ENCODE results near the gene CELA1. TPM values are rescaled to one million over a fixed set of nuclear protein-coding genes. Genes with fewer than 3 reads are reported as not detected.

CELA1 gene
- total RNA-seq, 3 donors from 2014 or later (not counting 1 experiment from before 2014, with no cell fraction given): 0.53 to 0.66 TPM; not detected in 1

DNA sequence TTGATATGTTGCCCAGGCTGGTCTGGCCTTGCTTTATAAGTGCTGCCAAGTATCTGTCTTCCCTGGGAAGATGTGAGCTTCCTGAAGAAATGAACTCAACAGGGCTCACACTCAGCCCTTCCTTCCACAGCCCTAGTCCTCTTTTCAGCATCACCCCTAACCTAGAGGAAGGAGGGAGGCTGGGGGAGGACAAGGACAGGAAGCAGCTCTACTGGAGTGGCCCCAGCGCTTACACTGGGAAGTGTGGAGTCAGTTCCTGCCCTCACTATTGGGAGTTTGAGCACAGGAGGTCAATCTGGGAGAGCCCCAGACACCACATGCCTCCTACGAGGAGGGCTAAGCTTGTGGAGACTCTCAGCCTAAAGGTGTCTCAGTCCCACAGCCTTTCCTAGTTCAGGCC lies 27.9 kb upstream of the CELA1 start:
- H3K27ac ChIP-seq (ENCODE audit: low read length): no peak overlapping the region
- H3K36me3 Mint-ChIP-seq: peaks cover 20% of the 10 kb centered on the region
- H3K36me3 ChIP-seq (ENCODE audit: control insufficient read depth, insufficient read depth, low read length): peaks cover 40% of the 10 kb centered on the region

DNA sequence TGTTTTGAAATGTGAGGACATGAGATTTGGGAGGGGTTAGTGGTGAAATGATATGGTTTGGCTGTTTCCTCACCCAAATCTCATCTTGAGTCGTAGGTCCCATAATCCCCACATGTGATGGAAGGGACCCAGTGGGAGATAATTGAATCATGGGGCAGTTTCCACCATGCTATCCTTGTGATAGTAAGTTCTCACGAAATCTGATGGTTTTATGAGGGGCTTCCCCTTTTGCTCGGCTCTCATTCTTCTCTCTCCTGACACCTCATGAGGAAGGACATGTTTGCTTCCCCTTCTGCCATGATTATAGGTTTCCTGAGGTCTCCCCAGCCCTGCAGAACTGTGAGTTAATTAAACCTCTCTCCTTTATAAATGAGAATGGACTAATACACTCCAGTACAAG lies 26.7 kb upstream of the CELA1 start:
- peaks cover 31% of the 10 kb centered on the region for H3K36me3 ChIP-seq (ENCODE audit: control insufficient read depth, insufficient read depth, low read length)
- WGBS (ENCODE audit: insufficient coverage): 71% methylated on average over 2 of the region's 3 CpGs
- H3K4me1 Mint-ChIP-seq: peaks cover 27 to 44% of the 10 kb centered on the region in 2 donors

More for the DNA sequence above, 27.9 kb upstream of the CELA1 start:
- Histone ChIP-seq H3K4me1 (ENCODE audit: control insufficient read depth, insufficient read depth, low read length) (peaks cover 10% of the 10 kb centered on the region), H3K27me3 (ENCODE audit: control insufficient read depth, insufficient read depth, low read length) (no peaks in the 10 kb centered on the region), H3K4me3 (ENCODE audit: low read length) (no peak overlapping the region), H3K9me3 (ENCODE audit: control insufficient read depth, insufficient read depth, low read length) (no peaks in the 10 kb centered on the region)
- intact Hi-C loops (cut with micrococcal nuclease): no loop called here
- TF ChIP-seq, protein P1, sequence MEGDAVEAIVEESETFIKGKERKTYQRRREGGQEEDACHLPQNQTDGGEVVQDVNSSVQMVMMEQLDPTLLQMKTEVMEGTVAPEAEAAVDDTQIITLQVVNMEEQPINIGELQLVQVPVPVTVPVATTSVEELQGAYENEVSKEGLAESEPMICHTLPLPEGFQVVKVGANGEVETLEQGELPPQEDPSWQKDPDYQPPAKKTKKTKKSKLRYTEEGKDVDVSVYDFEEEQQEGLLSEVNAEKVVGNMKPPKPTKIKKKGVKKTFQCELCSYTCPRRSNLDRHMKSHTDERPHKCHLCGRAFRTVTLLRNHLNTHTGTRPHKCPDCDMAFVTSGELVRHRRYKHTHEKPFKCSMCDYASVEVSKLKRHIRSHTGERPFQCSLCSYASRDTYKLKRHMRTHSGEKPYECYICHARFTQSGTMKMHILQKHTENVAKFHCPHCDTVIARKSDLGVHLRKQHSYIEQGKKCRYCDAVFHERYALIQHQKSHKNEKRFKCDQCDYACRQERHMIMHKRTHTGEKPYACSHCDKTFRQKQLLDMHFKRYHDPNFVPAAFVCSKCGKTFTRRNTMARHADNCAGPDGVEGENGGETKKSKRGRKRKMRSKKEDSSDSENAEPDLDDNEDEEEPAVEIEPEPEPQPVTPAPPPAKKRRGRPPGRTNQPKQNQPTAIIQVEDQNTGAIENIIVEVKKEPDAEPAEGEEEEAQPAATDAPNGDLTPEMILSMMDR (IDR thresholded peaks at IDR 0.05): no peak
- no peak overlapping the region for H3K27ac Mint-ChIP-seq
- no peaks in the 10 kb centered on the region for H3K9me3 Mint-ChIP-seq
- H3K4me3 Mint-ChIP-seq: no peak overlapping the region
- WGBS (ENCODE audit: insufficient coverage): 96% methylated on average over 2 of the region's 2 CpGs
- peaks cover 17 to 34% of the 10 kb centered on the region in 2 donors for H3K4me1 Mint-ChIP-seq
- H3K27me3 Mint-ChIP-seq (ENCODE audit: low read depth in 2 of 2): no peaks in the 10 kb centered on the region
- DNase-seq (no peak), ATAC-seq (no peak)

DNA sequence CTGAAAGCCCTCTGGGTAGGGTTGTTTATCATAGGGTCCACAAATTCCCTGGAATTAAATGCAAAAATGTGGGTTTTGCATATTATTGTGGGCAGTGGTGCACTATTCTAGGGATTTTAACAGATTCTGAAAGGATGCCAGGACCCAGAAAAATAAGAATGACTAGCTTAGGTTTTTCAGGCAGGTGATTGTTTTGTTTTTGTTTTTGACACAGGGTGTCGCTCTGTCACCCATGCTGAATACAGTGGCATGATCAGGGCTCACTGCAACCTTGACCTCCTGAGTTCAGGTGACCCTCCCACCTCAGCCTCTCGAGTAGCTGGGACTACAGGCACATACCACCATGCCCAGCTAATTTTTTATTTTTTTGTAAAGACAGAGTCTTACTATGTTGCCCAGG lies 25.5 kb upstream of the CELA1 start:
- Mint-ChIP-seq H3K27me3 (ENCODE audit: low read depth in 2 of 2) (no peaks in the 10 kb centered on the region), H3K4me1 (peaks cover 33 to 40% of the 10 kb centered on the region in 2 donors), H3K27ac (peak overlapping the region; percentile 18 to 69), H3K9me3 (no peaks in the 10 kb centered on the region), H3K4me3 (no peak overlapping the region), H3K36me3 (peaks cover 9% of the 10 kb centered on the region)
- Histone ChIP-seq H3K27ac (ENCODE audit: low read length) (no peak overlapping the region), H3K4me3 (ENCODE audit: low read length) (no peak overlapping the region), H3K27me3 (ENCODE audit: control insufficient read depth, insufficient read depth, low read length) (no peaks in the 10 kb centered on the region), H3K9me3 (ENCODE audit: control insufficient read depth, insufficient read depth, low read length) (no peaks in the 10 kb centered on the region), H3K4me1 (ENCODE audit: control insufficient read depth, insufficient read depth, low read length) (peaks cover 30% of the 10 kb centered on the region), H3K36me3 (ENCODE audit: control insufficient read depth, insufficient read depth, low read length) (peaks cover 20% of the 10 kb centered on the region)
- TF ChIP-seq, protein P1 (IDR thresholded peaks at IDR 0.05): no peak
- intact Hi-C loops (cut with micrococcal nuclease): no loop called here
- DNase-seq (no peak), ATAC-seq (no peak)
- 85% methylated on average over 2 of the region's 2 CpGs for WGBS (ENCODE audit: insufficient coverage)

More for the DNA sequence above, 26.7 kb upstream of the CELA1 start:
- peaks cover 19% of the 10 kb centered on the region for H3K36me3 Mint-ChIP-seq
- ATAC-seq (no peak), DNase-seq (no peak)
- Histone ChIP-seq H3K9me3 (ENCODE audit: control insufficient read depth, insufficient read depth, low read length) (no peaks in the 10 kb centered on the region), H3K4me1 (ENCODE audit: control insufficient read depth, insufficient read depth, low read length) (peaks cover 22% of the 10 kb centered on the region), H3K27ac (ENCODE audit: low read length) (no peak overlapping the region), H3K4me3 (ENCODE audit: low read length) (no peak overlapping the region), H3K27me3 (ENCODE audit: control insufficient read depth, insufficient read depth, low read length) (no peaks in the 10 kb centered on the region)
- H3K4me3 Mint-ChIP-seq: no peak overlapping the region
- no peaks in the 10 kb centered on the region for H3K9me3 Mint-ChIP-seq
- intact Hi-C loops (cut with micrococcal nuclease): no loop called here
- H3K27ac Mint-ChIP-seq: peak overlapping the region in 1 of 2 donors; percentile 13
- TF ChIP-seq, protein P1 (IDR thresholded peaks at IDR 0.05): no peak
- no peaks in the 10 kb centered on the region for H3K27me3 Mint-ChIP-seq (ENCODE audit: low read depth in 2 of 2)

DNA sequence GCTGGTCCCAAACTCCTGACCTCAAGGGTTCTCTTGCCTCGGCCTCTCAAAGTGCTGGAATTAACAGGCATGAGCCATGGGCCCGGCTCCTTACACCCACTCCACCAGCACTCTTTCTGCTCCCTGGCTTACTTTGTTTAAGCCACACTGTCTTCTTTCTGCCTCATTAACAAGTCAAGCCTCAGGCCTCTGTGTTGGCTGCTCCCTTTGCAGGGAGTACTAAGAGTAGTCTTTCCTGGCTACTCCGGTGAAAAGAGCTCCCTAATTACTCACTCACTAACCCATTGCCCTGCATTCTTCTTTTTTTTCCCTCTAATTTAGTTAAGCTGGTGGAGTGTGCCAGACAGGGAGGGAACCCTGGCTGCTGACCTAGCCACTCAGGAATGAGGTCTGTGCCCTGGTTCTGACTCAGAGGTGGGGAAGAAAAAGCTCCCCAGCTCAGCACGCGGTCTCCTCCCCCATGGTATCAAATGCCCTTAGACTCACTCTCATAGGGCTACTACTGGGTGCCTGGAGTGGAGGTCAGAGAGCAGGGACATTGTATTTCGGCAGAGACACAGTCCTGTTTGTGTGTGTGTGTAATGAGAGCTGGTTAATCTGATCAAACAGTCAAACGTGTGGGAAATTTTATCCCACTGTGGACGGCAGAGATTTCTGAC lies 24.9 kb upstream of the CELA1 start:
- H3K27me3 Mint-ChIP-seq (ENCODE audit: low read depth in 2 of 2): no peaks in the 10 kb centered on the region
- H3K27ac ChIP-seq (ENCODE audit: low read length): no peak overlapping the region
- peak overlapping the region; percentile 67 for H3K4me3 Mint-ChIP-seq
- no peaks in the 10 kb centered on the region for H3K9me3 Mint-ChIP-seq
- H3K36me3 ChIP-seq (ENCODE audit: control insufficient read depth, insufficient read depth, low read length): peaks cover 15% of the 10 kb centered on the region
- H3K4me1 Mint-ChIP-seq: peaks cover 33 to 40% of the 10 kb centered on the region in 2 donors
- DNase-seq: no peak
- no peaks in the 10 kb centered on the region for H3K9me3 ChIP-seq (ENCODE audit: control insufficient read depth, insufficient read depth, low read length)
- ATAC-seq: no peak
- no peaks in the 10 kb centered on the region for H3K27me3 ChIP-seq (ENCODE audit: control insufficient read depth, insufficient read depth, low read length)
- H3K36me3 Mint-ChIP-seq: peaks cover 9% of the 10 kb centered on the region
- 99% methylated on average over 5 of the region's 8 CpGs for WGBS (ENCODE audit: insufficient coverage)
- H3K4me1 ChIP-seq (ENCODE audit: control insufficient read depth, insufficient read depth, low read length): peaks cover 30% of the 10 kb centered on the region
- peak overlapping the region; percentile 18 to 69 for H3K27ac Mint-ChIP-seq
- H3K4me3 ChIP-seq (ENCODE audit: low read length): no peak overlapping the region
- TF ChIP-seq, protein P1 (IDR thresholded peaks at IDR 0.05): no peak
- intact Hi-C loops (cut with micrococcal nuclease): no loop called here
